Osteoblast (primary cell): Measurements from ENCODE around the gene GSTA5. TPM values are rescaled to one million over a fixed set of nuclear protein-coding genes. Genes with fewer than 3 reads are reported as not detected.

Experiments used
- DNase-seq: peaks from one replicate; pipeline ENCODE4 v3.0.0; 2011; ENCODE audit warnings: low spot score, mixed read lengths; ENCODE audit not compliant: insufficient read length; ENCODE audit errors: missing footprints
- H2AFZ ChIP-seq: 2 replicates; pipeline ENCODE4 v1.6.0; 2011; ENCODE audit warnings: mild to moderate bottlenecking, low read length
- H3K27ac ChIP-seq: 2 replicates; pipeline ENCODE4 v1.5.1; 2011; ENCODE audit warnings: mild to moderate bottlenecking, low read depth, low read length, moderate library complexity
- H3K27me3 ChIP-seq: 2 replicates; pipeline ENCODE4 v1.6.0; 2012; ENCODE audit warnings: mild to moderate bottlenecking, control low read depth, inconsistent platforms, low read length, moderate library complexity; ENCODE audit not compliant: insufficient read depth
- H3K36me3 ChIP-seq: 2 replicates; pipeline ENCODE4 v1.5.1; 2011; ENCODE audit warnings: mild to moderate bottlenecking, low read length, control low read depth, moderate library complexity; ENCODE audit not compliant: insufficient read depth
- H3K4me1 ChIP-seq: 2 replicates; pipeline ENCODE4 v1.5.1; 2011; ENCODE audit warnings: mild to moderate bottlenecking, low read length, control low read depth, moderate library complexity; ENCODE audit not compliant: insufficient read depth
- H3K4me2 ChIP-seq: 2 replicates; pipeline ENCODE4 v1.6.0; 2011; ENCODE audit warnings: mild to moderate bottlenecking, low read length; ENCODE audit not compliant: insufficient read depth
- H3K4me3 ChIP-seq: fragments of 200-600 bp; sonication (generic); 3 replicates; pipeline ENCODE4 v1.5.1; 2012; ENCODE audit warnings: mild to moderate bottlenecking, low read length, inconsistent platforms; ENCODE audit not compliant: insufficient read depth
- H3K79me2 ChIP-seq: 2 replicates; pipeline ENCODE4 v1.6.0; 2012; ENCODE audit warnings: mild to moderate bottlenecking, low read length, control low read depth, inconsistent platforms; ENCODE audit not compliant: insufficient read depth
- H3K9me3 ChIP-seq: 2 replicates; pipeline ENCODE4 v1.5.1; 2011; ENCODE audit warnings: low read depth, low read length, control low read depth
- H4K20me1 ChIP-seq: 2 replicates; pipeline ENCODE4 v1.6.0; 2012; ENCODE audit warnings: mild to moderate bottlenecking, low read length, control low read depth; ENCODE audit not compliant: insufficient read depth
- total RNA-seq: library from RNA; depleted of rRNA; stranded (reverse); fragments of >200 nt; gene quantifications from 2 replicates; pipeline ENCODE4 v1.2.3, GENCODE V29; 2012
- TF ChIP-seq, protein P1 (sequence below): IDR thresholded peaks from 2 replicates; pipeline ENCODE4 v1.5.1; 2011; ENCODE audit warnings: mild to moderate bottlenecking, low read depth, low read length, moderate library complexity; ENCODE audit errors: extremely low read depth

GSTA5 gene
- total RNA-seq, 1 donor, result not detected

DNA sequence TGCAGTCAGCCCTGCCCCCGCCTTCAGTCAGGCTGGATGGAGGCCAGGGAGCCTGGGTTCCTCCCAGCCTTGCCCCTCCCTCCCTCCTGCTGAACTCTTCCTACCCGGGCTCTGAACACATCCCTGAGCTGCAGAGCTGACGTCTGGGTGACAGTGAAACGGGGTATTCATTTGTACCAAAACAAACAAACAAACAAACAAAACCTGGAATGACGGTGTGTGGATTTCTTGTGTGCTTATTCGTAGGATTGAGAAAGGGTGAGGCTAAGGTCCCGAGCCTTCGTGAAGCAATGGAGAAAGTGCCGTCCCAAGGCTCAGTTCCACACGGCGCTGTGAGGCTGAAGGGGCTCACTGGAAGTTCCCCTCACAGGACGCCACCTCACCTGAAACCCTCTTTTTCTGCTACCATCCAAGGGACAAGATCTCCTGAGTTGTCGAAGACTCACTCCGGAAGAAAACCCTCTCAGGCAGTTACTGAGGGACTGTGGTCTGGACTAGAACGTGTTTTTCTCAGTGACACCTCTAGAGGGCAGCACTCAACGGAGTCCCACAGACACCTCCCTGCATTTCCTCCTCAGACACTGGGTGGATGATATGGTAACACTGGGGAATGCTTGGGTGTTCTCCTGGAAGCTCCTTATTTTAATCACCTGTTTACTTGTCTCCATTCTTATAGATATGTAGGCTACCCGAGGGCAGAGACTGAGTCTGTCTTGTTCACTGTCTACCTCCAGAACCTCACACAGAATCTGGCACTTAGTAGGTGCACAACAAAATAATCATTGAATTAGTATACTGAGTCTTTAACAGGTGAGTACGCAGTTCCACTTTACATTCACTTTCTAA is 41.6 kb upstream of the GSTA5 start:
- Histone ChIP-seq H3K4me2 (peak overlapping the region; percentile 100), H3K36me3 (no peaks in the 10 kb centered on the region), H4K20me1 (no peaks in the 10 kb centered on the region), H3K4me3 (peak overlapping the region; percentile 83), H3K79me2 (no peaks in the 10 kb centered on the region), H3K27ac (peak overlapping the region; percentile 67), H3K4me1 (peaks cover 9% of the 10 kb centered on the region), H3K27me3 (peaks cover 9% of the 10 kb centered on the region), H2AFZ (peak overlapping the region; percentile 100), H3K9me3 (no peaks in the 10 kb centered on the region)
- no peak for DNase-seq
- TF ChIP-seq, protein P1, sequence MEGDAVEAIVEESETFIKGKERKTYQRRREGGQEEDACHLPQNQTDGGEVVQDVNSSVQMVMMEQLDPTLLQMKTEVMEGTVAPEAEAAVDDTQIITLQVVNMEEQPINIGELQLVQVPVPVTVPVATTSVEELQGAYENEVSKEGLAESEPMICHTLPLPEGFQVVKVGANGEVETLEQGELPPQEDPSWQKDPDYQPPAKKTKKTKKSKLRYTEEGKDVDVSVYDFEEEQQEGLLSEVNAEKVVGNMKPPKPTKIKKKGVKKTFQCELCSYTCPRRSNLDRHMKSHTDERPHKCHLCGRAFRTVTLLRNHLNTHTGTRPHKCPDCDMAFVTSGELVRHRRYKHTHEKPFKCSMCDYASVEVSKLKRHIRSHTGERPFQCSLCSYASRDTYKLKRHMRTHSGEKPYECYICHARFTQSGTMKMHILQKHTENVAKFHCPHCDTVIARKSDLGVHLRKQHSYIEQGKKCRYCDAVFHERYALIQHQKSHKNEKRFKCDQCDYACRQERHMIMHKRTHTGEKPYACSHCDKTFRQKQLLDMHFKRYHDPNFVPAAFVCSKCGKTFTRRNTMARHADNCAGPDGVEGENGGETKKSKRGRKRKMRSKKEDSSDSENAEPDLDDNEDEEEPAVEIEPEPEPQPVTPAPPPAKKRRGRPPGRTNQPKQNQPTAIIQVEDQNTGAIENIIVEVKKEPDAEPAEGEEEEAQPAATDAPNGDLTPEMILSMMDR, result peak; percentile 87

DNA sequence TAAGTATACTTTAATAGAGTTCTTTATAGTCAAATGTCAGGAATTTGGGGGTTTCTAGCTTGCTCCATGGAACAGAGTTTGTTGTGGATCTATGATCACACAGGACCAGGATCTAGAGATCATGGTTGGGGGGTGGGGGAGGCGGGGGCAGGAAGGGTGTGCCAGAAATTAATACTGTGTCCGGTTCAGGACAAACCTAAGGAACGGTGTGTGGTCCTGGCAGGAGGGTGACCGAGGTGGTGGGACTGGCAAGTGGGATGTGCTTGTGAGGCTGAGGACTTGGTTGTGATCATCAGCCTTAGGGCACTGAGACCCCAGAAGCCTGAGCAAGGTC is 41.0 kb upstream of the GSTA5 start:
- H3K4me2 ChIP-seq, result peak overlapping the region; percentile 100
- H3K9me3 ChIP-seq, result no peaks in the 10 kb centered on the region
- TF ChIP-seq, protein P1, result no peak
- no peaks in the 10 kb centered on the region for H3K36me3 ChIP-seq
- peaks cover 14% of the 10 kb centered on the region for H3K4me1 ChIP-seq
- H3K79me2 ChIP-seq, result no peaks in the 10 kb centered on the region
- no peaks in the 10 kb centered on the region for H4K20me1 ChIP-seq
- H3K27me3 ChIP-seq, result peaks cover 9% of the 10 kb centered on the region
- H3K27ac ChIP-seq, result no peak overlapping the region
- DNase-seq, result no peak
- H2AFZ ChIP-seq, result peak overlapping the region; percentile 100
- H3K4me3 ChIP-seq, result peak overlapping the region; percentile 83

DNA sequence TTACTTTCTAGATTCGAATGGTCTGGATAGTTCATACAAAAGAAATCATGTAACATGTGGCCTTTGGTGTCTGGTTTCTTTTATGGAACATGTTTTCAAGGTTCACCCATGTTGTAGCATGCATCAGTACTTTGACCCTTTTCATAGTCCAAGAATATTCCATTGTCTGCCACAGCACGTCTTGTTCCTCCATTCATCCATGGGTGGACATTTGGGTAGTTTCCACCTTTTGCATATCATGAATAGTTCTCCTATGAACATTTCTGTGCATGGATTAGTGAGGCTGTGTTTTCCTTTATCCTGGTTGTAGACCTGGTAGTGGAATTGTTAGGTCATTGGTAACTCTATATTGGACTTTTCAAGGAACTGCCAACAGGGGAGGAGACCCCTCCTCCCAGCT is 37.2 kb upstream of the GSTA5 start:
- H3K4me2 ChIP-seq, result no peak overlapping the region
- TF ChIP-seq, protein P1, result no peak
- no peaks in the 10 kb centered on the region for H3K9me3 ChIP-seq
- H2AFZ ChIP-seq, result no peak overlapping the region
- H3K4me1 ChIP-seq, result peaks cover 17% of the 10 kb centered on the region
- H3K27ac ChIP-seq, result peak overlapping the region; percentile 13
- no peaks in the 10 kb centered on the region for H3K79me2 ChIP-seq
- no peaks in the 10 kb centered on the region for H3K36me3 ChIP-seq
- H4K20me1 ChIP-seq, result no peaks in the 10 kb centered on the region
- peaks cover 35% of the 10 kb centered on the region for H3K27me3 ChIP-seq
- H3K4me3 ChIP-seq, result no peak overlapping the region
- DNase-seq, result no peak

DNA sequence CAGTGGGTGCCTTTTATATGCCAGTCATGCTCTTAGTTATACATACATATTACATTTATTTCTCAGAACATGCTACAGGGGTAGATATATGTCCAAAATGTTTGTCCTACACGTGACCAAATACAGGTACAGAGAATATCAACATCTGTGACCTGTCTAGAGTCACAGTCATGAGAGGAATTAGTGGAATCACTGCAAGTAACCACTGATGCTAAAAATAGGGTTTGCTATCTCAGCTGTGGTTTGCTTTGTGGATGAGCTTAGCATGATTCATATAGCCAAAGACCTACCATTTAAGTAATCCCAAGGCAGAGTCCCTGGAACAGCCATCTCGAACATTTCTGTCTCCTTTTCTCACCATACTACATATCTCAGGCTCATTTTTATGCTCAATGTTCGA is 36.6 kb upstream of the GSTA5 start:
- peaks cover 41% of the 10 kb centered on the region for H3K27me3 ChIP-seq
- no peaks in the 10 kb centered on the region for H3K79me2 ChIP-seq
- no peak overlapping the region for H2AFZ ChIP-seq
- TF ChIP-seq, protein P1, result no peak
- H3K27ac ChIP-seq, result peak overlapping the region; percentile 13
- H3K4me3 ChIP-seq, result no peak overlapping the region
- H3K4me1 ChIP-seq, result peaks cover 17% of the 10 kb centered on the region
- no peaks in the 10 kb centered on the region for H3K36me3 ChIP-seq
- peak overlapping the region; percentile 48 for H3K4me2 ChIP-seq
- H3K9me3 ChIP-seq, result no peaks in the 10 kb centered on the region
- peak; percentile 60 for DNase-seq
- no peaks in the 10 kb centered on the region for H4K20me1 ChIP-seq
